GM23338 (cell line): ENCODE data around the gene RELN. TPM values are rescaled to one million over a fixed set of nuclear protein-coding genes. Genes with fewer than 3 reads are reported as not detected.

Experiments
- ATAC-seq: fragments of 200-7000 bp; cut with Tn5 transposase; 3 replicates; pipeline ENCODE4 v1.9.1; 2020
- DNase-seq: peaks from one replicate; pipeline ENCODE4 v3.0.0-alpha.2; 2015; ENCODE audit warnings: low spot score
- H2AFZ ChIP-seq: fragments of 200-600 bp; sonication (generic); 2 replicates; pipeline ENCODE4 v1.8.0; 2016; ENCODE audit warnings: antibody characterized with exemption, mild to moderate bottlenecking, moderate library complexity
- H3F3A ChIP-seq: fragments of 200-600 bp; sonication (generic); replicated peaks from 2 replicates; pipeline ENCODE4 v1.8.0; 2017; ENCODE audit warnings: antibody characterized with exemption, mixed run types, low read depth
- H3K27ac ChIP-seq: fragments of 200-600 bp; sonication (generic); 2 replicates; pipeline ENCODE4 v1.6.1; 2016; ENCODE audit warnings: low read depth
- H3K27me3 ChIP-seq: fragments of 200-600 bp; sonication (generic); 2 replicates; pipeline ENCODE4 v1.8.0; 2016; ENCODE audit warnings: mild to moderate bottlenecking, mixed run types, moderate library complexity; ENCODE audit not compliant: insufficient read depth
- H3K36me3 ChIP-seq: fragments of 200-600 bp; sonication (generic); 2 replicates; pipeline ENCODE4 v1.8.0; 2016; ENCODE audit warnings: mild to moderate bottlenecking; ENCODE audit not compliant: insufficient read depth
- H3K4me1 ChIP-seq: fragments of 200-600 bp; sonication (generic); 2 replicates; pipeline ENCODE4 v1.8.0; 2016; ENCODE audit warnings: mild to moderate bottlenecking, moderate library complexity; ENCODE audit not compliant: insufficient read depth
- H3K4me2 ChIP-seq: fragments of 200-600 bp; sonication (generic); 2 replicates; pipeline ENCODE4 v1.7.1; 2017; ENCODE audit warnings: mixed run types
- H3K4me3 ChIP-seq: fragments of 200-600 bp; sonication (generic); 2 replicates; pipeline ENCODE4 v1.6.1; 2016; ENCODE audit warnings: mixed run types
- H3K79me2 ChIP-seq: fragments of 200-600 bp; sonication (generic); replicated peaks from 2 replicates; pipeline ENCODE4 v1.8.0; 2017; ENCODE audit warnings: mild to moderate bottlenecking; ENCODE audit not compliant: insufficient read depth
- H3K9me2 ChIP-seq: fragments of 200-600 bp; sonication (generic); 2 replicates; pipeline ENCODE4 v1.8.0; 2017; ENCODE audit not compliant: insufficient read depth
- H4K20me1 ChIP-seq: fragments of 200-600 bp; sonication (generic); replicated peaks from 2 replicates; pipeline ENCODE4 v1.8.0; 2017; ENCODE audit warnings: mild to moderate bottlenecking; ENCODE audit not compliant: insufficient read depth
- H3K27ac Mint-ChIP-seq: 2 replicates; pipeline ENCODE4 v1.8.0; 2020; ENCODE audit warnings: inconsistent platforms, mild to moderate bottlenecking, moderate library complexity, mixed read lengths
- H3K27me3 Mint-ChIP-seq: 3 replicates; pipeline ENCODE4 v1.8.0; 2022; ENCODE audit warnings: low read depth, mild to moderate bottlenecking, moderate library complexity, mixed read lengths, inconsistent platforms; ENCODE audit not compliant: insufficient read depth, poor library complexity
- H3K36me3 Mint-ChIP-seq: 3 replicates; pipeline ENCODE4 v1.8.0; 2021; ENCODE audit warnings: low read depth, mild to moderate bottlenecking, inconsistent platforms, moderate library complexity, mixed read lengths
- H3K4me1 Mint-ChIP-seq: 3 replicates; pipeline ENCODE4 v1.8.0; 2020; ENCODE audit warnings: mild to moderate bottlenecking, inconsistent platforms, mixed read lengths
- H3K4me3 Mint-ChIP-seq: 3 replicates; pipeline ENCODE4 v1.8.0; 2021; ENCODE audit warnings: moderate library complexity, mild to moderate bottlenecking, inconsistent platforms, mixed read lengths
- H3K9me3 Mint-ChIP-seq: 3 replicates; pipeline ENCODE4 v1.8.0; 2020; ENCODE audit warnings: moderate library complexity, mild to moderate bottlenecking, inconsistent platforms, mixed read lengths
- JUNB ChIP-seq: IDR thresholded peaks from one replicate; pipeline ENCODE4 v1.6.1; 2016; ENCODE audit warnings: antibody characterized with exemption; ENCODE audit not compliant: unreplicated experiment
- POLR2AphosphoS5 ChIP-seq: IDR thresholded peaks from 2 replicates; pipeline ENCODE4 v1.6.1; 2016; ENCODE audit warnings: antibody characterized with exemption, low read depth
- ZNF114 ChIP-seq: fragments of 250-450 bp; sonication (Bioruptor Pico); IDR thresholded peaks from 2 replicates; pipeline ENCODE4 v1.5.0; 2020; ENCODE audit warnings: mild to moderate bottlenecking, moderate library complexity
- ZNF331 ChIP-seq: fragments of 250-450 bp; sonication (Bioruptor Pico); IDR thresholded peaks from 2 replicates; pipeline ENCODE4 v1.5.0; 2020; ENCODE audit warnings: low read depth, mild to moderate bottlenecking, moderate library complexity
- polyA plus RNA-seq: library from polyadenylated mRNA; unstranded; fragments of >200 nt; fragmentation: Nextera tagmentation; extraction: Ambion mirVana; gene quantifications from 2 replicates; pipeline ENCODE4 v1.2.1, GENCODE V29; 2016
- total RNA-seq: library from RNA; depleted of rRNA; stranded (reverse); fragments of >200 nt; shearing (Covaris generic); gene quantifications from 2 replicates; pipeline ENCODE4 v1.2.3, GENCODE V29; 2014
- TF ChIP-seq, protein P1 (sequence below), 2 experiments: fragments of 200-600 bp in 1 of 2; sonication (generic) in 1 of 2; conservative IDR thresholded peaks; 2 replicates each; pipeline versions ENCODE4 v1.5.1 to v1.6.1; 2016 to 2017; ENCODE audit warnings: antibody characterized with exemption in 2 of 2, low read depth in 2 of 2, mild to moderate bottlenecking in 2 of 2, moderate library complexity in 1 of 2
- TF ChIP-seq, protein P2 (sequence below): IDR thresholded peaks from one replicate; pipeline ENCODE4 v1.6.1; 2018; ENCODE audit warnings: antibody characterized with exemption; ENCODE audit not compliant: unreplicated experiment
- TF ChIP-seq, protein P3 (sequence below): IDR thresholded peaks from 2 replicates; pipeline ENCODE4 v1.6.1; 2016; ENCODE audit warnings: antibody characterized with exemption

Gene RELN
- total and polyA plus RNA-seq, 2 experiments from 2014 or later, result 0.10 to 0.76 TPM

DNA sequence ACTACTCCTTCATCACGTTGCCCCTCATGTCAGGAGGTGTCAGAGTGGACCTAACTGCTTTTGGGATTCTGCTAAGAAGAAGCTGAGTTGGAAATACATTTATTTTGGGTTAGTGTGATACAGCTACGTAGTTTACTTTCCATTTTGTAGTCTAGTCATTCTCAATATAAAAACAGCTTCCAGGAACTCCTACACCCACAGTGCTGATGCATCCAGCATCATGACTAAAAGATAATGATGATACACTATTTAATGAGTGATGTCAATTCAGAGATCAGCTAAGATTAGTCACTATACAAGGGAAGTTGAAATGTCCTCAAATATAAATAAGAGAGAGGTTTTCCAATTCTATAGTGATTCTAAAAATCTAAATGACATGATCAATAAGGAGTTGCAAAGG is 279.2 kb downstream of the RELN start:
- TF ChIP-seq JUNB, result no peak
- TF ChIP-seq, protein P1, sequence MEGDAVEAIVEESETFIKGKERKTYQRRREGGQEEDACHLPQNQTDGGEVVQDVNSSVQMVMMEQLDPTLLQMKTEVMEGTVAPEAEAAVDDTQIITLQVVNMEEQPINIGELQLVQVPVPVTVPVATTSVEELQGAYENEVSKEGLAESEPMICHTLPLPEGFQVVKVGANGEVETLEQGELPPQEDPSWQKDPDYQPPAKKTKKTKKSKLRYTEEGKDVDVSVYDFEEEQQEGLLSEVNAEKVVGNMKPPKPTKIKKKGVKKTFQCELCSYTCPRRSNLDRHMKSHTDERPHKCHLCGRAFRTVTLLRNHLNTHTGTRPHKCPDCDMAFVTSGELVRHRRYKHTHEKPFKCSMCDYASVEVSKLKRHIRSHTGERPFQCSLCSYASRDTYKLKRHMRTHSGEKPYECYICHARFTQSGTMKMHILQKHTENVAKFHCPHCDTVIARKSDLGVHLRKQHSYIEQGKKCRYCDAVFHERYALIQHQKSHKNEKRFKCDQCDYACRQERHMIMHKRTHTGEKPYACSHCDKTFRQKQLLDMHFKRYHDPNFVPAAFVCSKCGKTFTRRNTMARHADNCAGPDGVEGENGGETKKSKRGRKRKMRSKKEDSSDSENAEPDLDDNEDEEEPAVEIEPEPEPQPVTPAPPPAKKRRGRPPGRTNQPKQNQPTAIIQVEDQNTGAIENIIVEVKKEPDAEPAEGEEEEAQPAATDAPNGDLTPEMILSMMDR (conservative IDR thresholded peaks at IDR 0.05; ENCODE audit: low read depth in 2 of 2), result no peak
- H3K27me3 ChIP-seq, result no peaks in the 10 kb centered on the region
- H3K4me1 Mint-ChIP-seq, result no peaks in the 10 kb centered on the region
- no peaks in the 10 kb centered on the region for H3K9me3 Mint-ChIP-seq
- no peak overlapping the region for H3K27ac ChIP-seq
- H4K20me1 ChIP-seq, result no peaks in the 10 kb centered on the region
- H3F3A ChIP-seq, result no peaks in the 10 kb centered on the region
- no peaks in the 10 kb centered on the region for H3K36me3 ChIP-seq
- no peaks in the 10 kb centered on the region for H3K9me2 ChIP-seq
- no peak overlapping the region for H3K27ac Mint-ChIP-seq
- H3K4me3 Mint-ChIP-seq, result no peak overlapping the region
- no peak overlapping the region for H2AFZ ChIP-seq
- no peak overlapping the region for H3K4me3 ChIP-seq
- no peaks in the 10 kb centered on the region for H3K27me3 Mint-ChIP-seq
- DNase-seq (no peak), ATAC-seq (no peak)
- H3K36me3 Mint-ChIP-seq, result no peaks in the 10 kb centered on the region
- H3K4me2 ChIP-seq, result no peak overlapping the region
- no peaks in the 10 kb centered on the region for H3K79me2 ChIP-seq
- H3K4me1 ChIP-seq, result no peaks in the 10 kb centered on the region

DNA sequence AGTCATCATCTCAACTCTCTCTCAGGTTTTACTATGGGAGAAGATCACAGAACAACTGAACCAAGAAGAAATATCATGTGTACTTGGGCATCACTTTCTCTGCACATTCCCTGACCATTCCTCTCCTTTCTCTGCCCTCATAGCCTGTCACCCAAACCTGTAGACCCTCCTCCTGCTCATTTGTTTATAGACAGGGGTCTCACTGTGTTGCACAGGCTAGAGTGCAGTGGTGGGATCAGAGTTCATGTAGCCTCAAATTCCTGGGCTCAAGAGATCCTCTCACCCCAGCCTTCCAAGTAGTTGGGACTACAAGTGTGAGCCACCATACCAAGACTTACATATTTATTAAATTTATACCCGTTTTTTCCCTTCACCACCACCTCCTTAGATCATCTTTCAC is 282.7 kb downstream of the RELN start:
- Histone ChIP-seq H3K27me3 (no peaks in the 10 kb centered on the region), H3K4me3 (no peak overlapping the region), H3K4me1 (no peaks in the 10 kb centered on the region), H3K9me2 (no peaks in the 10 kb centered on the region), H2AFZ (no peak overlapping the region), H3K27ac (no peak overlapping the region), H4K20me1 (no peaks in the 10 kb centered on the region), H3K4me2 (no peak overlapping the region), H3K36me3 (no peaks in the 10 kb centered on the region), H3F3A (no peaks in the 10 kb centered on the region), H3K79me2 (no peaks in the 10 kb centered on the region)
- H3K27me3 Mint-ChIP-seq, result peaks cover 1% of the 10 kb centered on the region
- no peaks in the 10 kb centered on the region for H3K9me3 Mint-ChIP-seq
- H3K4me1 Mint-ChIP-seq, result peaks cover 7% of the 10 kb centered on the region; the same call in 1 of the 3 replicates
- no peaks in the 10 kb centered on the region for H3K36me3 Mint-ChIP-seq
- DNase-seq (no peak), ATAC-seq (no peak)
- H3K27ac Mint-ChIP-seq, result no peak overlapping the region
- TF ChIP-seq ZNF114 (CRISPR knock-in tag) (no peak), ZNF331 (CRISPR knock-in tag) (no peak), POLR2AphosphoS5 (no peak)
- TF ChIP-seq, protein P2, sequence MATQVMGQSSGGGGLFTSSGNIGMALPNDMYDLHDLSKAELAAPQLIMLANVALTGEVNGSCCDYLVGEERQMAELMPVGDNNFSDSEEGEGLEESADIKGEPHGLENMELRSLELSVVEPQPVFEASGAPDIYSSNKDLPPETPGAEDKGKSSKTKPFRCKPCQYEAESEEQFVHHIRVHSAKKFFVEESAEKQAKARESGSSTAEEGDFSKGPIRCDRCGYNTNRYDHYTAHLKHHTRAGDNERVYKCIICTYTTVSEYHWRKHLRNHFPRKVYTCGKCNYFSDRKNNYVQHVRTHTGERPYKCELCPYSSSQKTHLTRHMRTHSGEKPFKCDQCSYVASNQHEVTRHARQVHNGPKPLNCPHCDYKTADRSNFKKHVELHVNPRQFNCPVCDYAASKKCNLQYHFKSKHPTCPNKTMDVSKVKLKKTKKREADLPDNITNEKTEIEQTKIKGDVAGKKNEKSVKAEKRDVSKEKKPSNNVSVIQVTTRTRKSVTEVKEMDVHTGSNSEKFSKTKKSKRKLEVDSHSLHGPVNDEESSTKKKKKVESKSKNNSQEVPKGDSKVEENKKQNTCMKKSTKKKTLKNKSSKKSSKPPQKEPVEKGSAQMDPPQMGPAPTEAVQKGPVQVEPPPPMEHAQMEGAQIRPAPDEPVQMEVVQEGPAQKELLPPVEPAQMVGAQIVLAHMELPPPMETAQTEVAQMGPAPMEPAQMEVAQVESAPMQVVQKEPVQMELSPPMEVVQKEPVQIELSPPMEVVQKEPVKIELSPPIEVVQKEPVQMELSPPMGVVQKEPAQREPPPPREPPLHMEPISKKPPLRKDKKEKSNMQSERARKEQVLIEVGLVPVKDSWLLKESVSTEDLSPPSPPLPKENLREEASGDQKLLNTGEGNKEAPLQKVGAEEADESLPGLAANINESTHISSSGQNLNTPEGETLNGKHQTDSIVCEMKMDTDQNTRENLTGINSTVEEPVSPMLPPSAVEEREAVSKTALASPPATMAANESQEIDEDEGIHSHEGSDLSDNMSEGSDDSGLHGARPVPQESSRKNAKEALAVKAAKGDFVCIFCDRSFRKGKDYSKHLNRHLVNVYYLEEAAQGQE, result no peak
- TF ChIP-seq, protein P3, sequence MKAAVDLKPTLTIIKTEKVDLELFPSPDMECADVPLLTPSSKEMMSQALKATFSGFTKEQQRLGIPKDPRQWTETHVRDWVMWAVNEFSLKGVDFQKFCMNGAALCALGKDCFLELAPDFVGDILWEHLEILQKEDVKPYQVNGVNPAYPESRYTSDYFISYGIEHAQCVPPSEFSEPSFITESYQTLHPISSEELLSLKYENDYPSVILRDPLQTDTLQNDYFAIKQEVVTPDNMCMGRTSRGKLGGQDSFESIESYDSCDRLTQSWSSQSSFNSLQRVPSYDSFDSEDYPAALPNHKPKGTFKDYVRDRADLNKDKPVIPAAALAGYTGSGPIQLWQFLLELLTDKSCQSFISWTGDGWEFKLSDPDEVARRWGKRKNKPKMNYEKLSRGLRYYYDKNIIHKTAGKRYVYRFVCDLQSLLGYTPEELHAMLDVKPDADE, result no peak
- H3K4me3 Mint-ChIP-seq, result no peak overlapping the region
